Activated CD8-positive, alpha-beta T cell treated with anti-CD3 and anti-CD28 coated beads for 36 hours (primary cell): ENCODE measurements around the gene PVR. TPM values are rescaled to one million over a fixed set of nuclear protein-coding genes. Genes with fewer than 3 reads are reported as not detected.
"Not testable (repeated sequence)": the region's sequence is repeated elsewhere in the genome, so short reads cannot be mapped to it uniquely, and the experiment has no call there.

Source experiments
- ATAC-seq: fragments of 200-7000 bp; cut with Tn5 transposase; one replicate; pipeline ENCODE4 v1.10.0; 2021; ENCODE audit warnings: mild to moderate bottlenecking, moderate library complexity
- CTCF ChIA-PET: fragments of 350-600 bp; sonication (Branson Sonifier 250); formaldehyde crosslinking; loops from one replicate; lab custom pipeline; 2021; ENCODE audit warnings: antibody characterized with exemption; lab: Charles Lee
- POLR2A ChIA-PET: fragments of 350-600 bp; sonication (Branson Sonifier 250); formaldehyde crosslinking; loops from one replicate; lab custom pipeline; 2021; ENCODE audit warnings: antibody characterized with exemption; lab: Charles Lee
- DNase-seq: peaks from one replicate; pipeline ENCODE4 v3.0.0-alpha.2; 2020
- H3K27ac Mint-ChIP-seq: one replicate; pipeline ENCODE4 v1.8.0; 2021; ENCODE audit warnings: mild to moderate bottlenecking, mixed read lengths
- H3K27me3 Mint-ChIP-seq: one replicate; pipeline ENCODE4 v1.8.0; 2021; ENCODE audit warnings: mixed read lengths
- H3K36me3 Mint-ChIP-seq: one replicate; pipeline ENCODE4 v1.8.0; 2021; ENCODE audit warnings: low read depth, mixed read lengths
- H3K4me1 Mint-ChIP-seq: one replicate; pipeline ENCODE4 v1.8.0; 2021; ENCODE audit warnings: low read depth, mixed read lengths
- H3K4me3 Mint-ChIP-seq: one replicate; pipeline ENCODE4 v1.8.0; 2021; ENCODE audit warnings: mild to moderate bottlenecking, moderate library complexity, mixed read lengths
- H3K9me3 Mint-ChIP-seq: one replicate; pipeline ENCODE4 v1.8.0; 2021; ENCODE audit warnings: mixed read lengths
- CTCF ChIP-seq: fragments of 200-600 bp; IDR thresholded peaks from one replicate; pipeline ENCODE4 v1.8.0; 2022; ENCODE audit warnings: antibody characterized with exemption, mild to moderate bottlenecking
- intact Hi-C: fragments of 100-400 bp; cut with micrococcal nuclease; formaldehyde crosslinking; loops from one replicate; pipeline ENCODE4 v1.10.0; 2022
- total RNA-seq, 2 experiments: library from RNA; stranded (reverse); gene quantifications; one replicate each; pipeline ENCODE4 v1.2.3, GENCODE V29; 2021

Gene PVR
- total RNA-seq, 2 experiments from 2014 or later: 7.4 to 8.3 TPM

- Mint-ChIP-seq H3K4me3 (no peak overlapping the region), H3K27me3 (peaks cover 3% of the 10 kb centered on the region), H3K36me3 (no peaks in the 10 kb centered on the region), H3K4me1 (no peaks in the 10 kb centered on the region), H3K27ac (no peak overlapping the region), H3K9me3 (no peaks in the 10 kb centered on the region)
- TF ChIP-seq CTCF: no peak
- ATAC-seq (no peak), DNase-seq (no peak)
- ChIA-PET POLR2A (interaction anchor here (0.6 kb wide), 1 partner anchor 175 kb away, joined by 3 read pairs; no protein-coding TSS in a partner anchor), CTCF (interaction anchor here (1.4 kb wide), 1 partner anchor 11 kb away, joined by 5 read pairs; no protein-coding TSS in a partner anchor)
- intact Hi-C loops: no loop called here
Observed at GRCh38 chr19:44623080-44623479, 20.6 kb upstream of the PVR start.

- intact Hi-C loops: no loop called here
- peaks cover 4% of the 10 kb centered on the region for H3K27me3 Mint-ChIP-seq
- ATAC-seq (no peak), DNase-seq (no peak)
- H3K9me3 Mint-ChIP-seq: no peaks in the 10 kb centered on the region
- no peak overlapping the region for H3K27ac Mint-ChIP-seq
- CTCF ChIA-PET: interaction anchor here (1.4 kb wide), 1 partner anchor 10 kb away, joined by 5 read pairs; no protein-coding TSS in a partner anchor
- H3K4me1 Mint-ChIP-seq: no peaks in the 10 kb centered on the region
- no peaks in the 10 kb centered on the region for H3K36me3 Mint-ChIP-seq
- POLR2A ChIA-PET: interaction anchor here (0.6 kb wide), 1 partner anchor 174 kb away, joined by 3 read pairs; no protein-coding TSS in a partner anchor
- no peak for TF ChIP-seq CTCF
- no peak overlapping the region for H3K4me3 Mint-ChIP-seq
Observed at GRCh38 chr19:44623626-44624025, 20.1 kb upstream of the PVR start.

- peaks cover 6% of the 10 kb centered on the region for H3K27me3 Mint-ChIP-seq
- no peak overlapping the region for H3K4me3 Mint-ChIP-seq
- H3K9me3 Mint-ChIP-seq: no peaks in the 10 kb centered on the region
- no peak for TF ChIP-seq CTCF
- ChIA-PET POLR2A (interaction anchor here (1.0 kb wide), 1 partner anchor 19 kb away, joined by 3 read pairs; no protein-coding TSS in a partner anchor), CTCF (no interaction called here)
- DNase-seq (no peak), ATAC-seq (no peak)
- intact Hi-C loops: no loop called here
- no peak overlapping the region for H3K27ac Mint-ChIP-seq
- H3K4me1 Mint-ChIP-seq: no peaks in the 10 kb centered on the region
- H3K36me3 Mint-ChIP-seq: no peaks in the 10 kb centered on the region
Observed at GRCh38 chr19:44624840-44625354, 18.8 kb upstream of the PVR start.

- ATAC-seq, intact Hi-C loops, H3K4me1 Mint-ChIP-seq, H3K9me3 Mint-ChIP-seq, H3K27me3 Mint-ChIP-seq, H3K4me3 Mint-ChIP-seq, H3K36me3 Mint-ChIP-seq, CTCF ChIA-PET, DNase-seq, H3K27ac Mint-ChIP-seq: not testable (repeated sequence)
- POLR2A ChIA-PET: interaction anchor here (1.0 kb wide), 1 partner anchor 19 kb away, joined by 3 read pairs; no protein-coding TSS in a partner anchor
Observed at GRCh38 chr19:44625637-44626036, 18.1 kb upstream of the PVR start.

GRCh38 chr19:44626048-44626624, 17.6 kb upstream of the PVR start:
- Mint-ChIP-seq H3K36me3 (no peaks in the 10 kb centered on the region), H3K9me3 (no peaks in the 10 kb centered on the region), H3K4me1 (no peaks in the 10 kb centered on the region), H3K4me3 (no peak overlapping the region), H3K27ac (no peak overlapping the region), H3K27me3 (peaks cover 6% of the 10 kb centered on the region)
- POLR2A ChIA-PET: no interaction called here
- ATAC-seq (no peak), DNase-seq (no peak)
- intact Hi-C loops: no loop called here
- CTCF ChIA-PET: no interaction called here
- no peak for TF ChIP-seq CTCF
